Endodermal cell (in vitro differentiated cells): Measurements from ENCODE around the gene DIPK1B. TPM values are rescaled to one million over a fixed set of nuclear protein-coding genes. Genes with fewer than 3 reads are reported as not detected.
"Not testable (repeated sequence)": the region's sequence is repeated elsewhere in the genome, so short reads cannot be mapped to it uniquely, and the experiment has no call there.

Experiments used
- DNase-seq: peaks from one replicate; pipeline ENCODE4 v3.0.0-alpha.2; 2017
- H3K27ac ChIP-seq: 2 replicates; pipeline ENCODE4 v1.5.1; 2013; ENCODE audit warnings: mild to moderate bottlenecking, low read depth, low read length, moderate library complexity
- H3K27me3 ChIP-seq: 2 replicates; pipeline ENCODE4 v1.6.1; 2013; ENCODE audit warnings: mild to moderate bottlenecking, low read length, moderate library complexity; ENCODE audit not compliant: insufficient read depth, control insufficient read depth, poor library complexity, severe bottlenecking
- H3K36me3 ChIP-seq: 2 replicates; pipeline ENCODE4 v1.7.0; 2013; ENCODE audit warnings: mild to moderate bottlenecking, low read length, moderate library complexity; ENCODE audit not compliant: control insufficient read depth, insufficient read depth
- H3K4me1 ChIP-seq: one replicate; pipeline ENCODE4 v1.7.0; 2013; ENCODE audit warnings: low read length; ENCODE audit not compliant: control insufficient read depth, insufficient read depth
- H3K4me3 ChIP-seq: 2 replicates; pipeline ENCODE4 v1.5.1; 2013; ENCODE audit warnings: mild to moderate bottlenecking, low read length, moderate library complexity
- H3K9ac ChIP-seq: 2 replicates; pipeline ENCODE4 v1.6.1; 2013; ENCODE audit warnings: mild to moderate bottlenecking, low read length, moderate library complexity; ENCODE audit not compliant: poor library complexity, severe bottlenecking; ENCODE audit errors: extremely low read depth
- H3K9me3 ChIP-seq: 2 replicates; pipeline ENCODE4 v1.6.1; 2013; ENCODE audit warnings: mild to moderate bottlenecking, low read length, moderate library complexity; ENCODE audit not compliant: control insufficient read depth
- H3K27ac Mint-ChIP-seq: 2 replicates; pipeline ENCODE4 v1.8.0; 2020; ENCODE audit warnings: mixed read lengths
- H3K27me3 Mint-ChIP-seq: 2 replicates; pipeline ENCODE4 v1.8.0; 2021; ENCODE audit warnings: mild to moderate bottlenecking, mixed read lengths; ENCODE audit not compliant: insufficient read depth
- H3K36me3 Mint-ChIP-seq: 2 replicates; pipeline ENCODE4 v1.8.0; 2020; ENCODE audit warnings: low read depth, mixed read lengths
- H3K4me1 Mint-ChIP-seq: 2 replicates; pipeline ENCODE4 v1.8.0; 2020; ENCODE audit warnings: mixed read lengths
- H3K4me3 Mint-ChIP-seq: 2 replicates; pipeline ENCODE4 v1.8.0; 2020; ENCODE audit warnings: mild to moderate bottlenecking, moderate library complexity, mixed read lengths
- H3K9me3 Mint-ChIP-seq: 2 replicates; pipeline ENCODE4 v1.8.0; 2020; ENCODE audit warnings: mild to moderate bottlenecking, mixed read lengths
- CTCF ChIP-seq: fragments of 200-600 bp; sonication (generic); conservative IDR thresholded peaks from 2 replicates; pipeline ENCODE4 v1.5.0; 2021; ENCODE audit warnings: antibody characterized with exemption, mild to moderate bottlenecking
- WGBS, 2 experiments: methylation state at CpG; one replicate each; pipeline versions ENCODE4 v1.1.5 to v1.1.7; 2013; ENCODE audit warnings: missing lambda C conversion rate in 2 of 2, mixed read lengths in 1 of 2; ENCODE audit not compliant: insufficient coverage in 1 of 2, insufficient read length in 1 of 2; 5-methylcytosine and 5-hydroxymethylcytosine counted together
- total RNA-seq, 2 donors: library from RNA; stranded (reverse); fragmentation: NEBNext Ultra II Directional in 1 of 2; extraction: Animal tissue kit (Norgen Biotek cat#: 25700) in 1 of 2; gene quantifications; 2 replicates in 1 of 2; 3 replicates in 1 of 2; pipeline ENCODE4 v1.2.1, GENCODE V29; 2021

DIPK1B gene
- total RNA-seq, 2 donors from 2014 or later: 35.1 to 45.4 TPM

- Mint-ChIP-seq H3K27ac (no peak overlapping the region), H3K9me3 (no peaks in the 10 kb centered on the region), H3K27me3 (peaks cover 12% of the 10 kb centered on the region), H3K36me3 (no peaks in the 10 kb centered on the region), H3K4me3 (peak overlapping the region; percentile 55), H3K4me1 (peaks cover 2% of the 10 kb centered on the region)
- no peak for DNase-seq
- Histone ChIP-seq H3K36me3 (no peaks in the 10 kb centered on the region), H3K27me3 (peaks cover 17% of the 10 kb centered on the region), H3K4me3 (no peak overlapping the region), H3K9me3 (no peaks in the 10 kb centered on the region), H3K9ac (no peak overlapping the region), H3K27ac (no peak overlapping the region), H3K4me1 (no peaks in the 10 kb centered on the region)
- 87 to 91% methylated on average over 6 to 7 of the region's 7 CpGs for WGBS, 2 experiments
- no peak for TF ChIP-seq CTCF
These were observed 1.8 kb upstream of the DIPK1B start for GRCh38 chr9:136710543-136710942.

GRCh38 chr9:136711219-136711648 is 1.1 kb upstream of the DIPK1B start:
- not testable (repeated sequence) for H3K36me3 ChIP-seq, H3K9me3 Mint-ChIP-seq, H3K9ac ChIP-seq, DNase-seq, H3K27ac ChIP-seq, H3K4me1 Mint-ChIP-seq, H3K9me3 ChIP-seq, H3K27ac Mint-ChIP-seq, H3K4me1 ChIP-seq, H3K36me3 Mint-ChIP-seq
- Mint-ChIP-seq H3K27me3 (peaks cover 10% of the 10 kb centered on the region), H3K4me3 (peak overlapping the region; percentile 55)
- peaks cover 17% of the 10 kb centered on the region for H3K27me3 ChIP-seq
- H3K4me3 ChIP-seq: peak overlapping the region; percentile 81
- 93 to 96% methylated on average over 2 to 4 of the region's 4 CpGs for WGBS, 2 experiments

GRCh38 chr9:136712690-136713544 is 545 bp downstream of the DIPK1B start:
- peaks cover 5% of the 10 kb centered on the region for H3K36me3 Mint-ChIP-seq
- no peaks in the 10 kb centered on the region for H3K9me3 Mint-ChIP-seq
- peaks cover 17% of the 10 kb centered on the region for H3K27me3 ChIP-seq
- H3K27me3 Mint-ChIP-seq: peaks cover 10% of the 10 kb centered on the region
- peaks cover 2% of the 10 kb centered on the region for H3K4me1 Mint-ChIP-seq
- TF ChIP-seq CTCF: no peak
- 10 to 17% methylated on average over 18 to 56 of the region's 56 CpGs for WGBS, 2 experiments
- H3K9me3 ChIP-seq: no peaks in the 10 kb centered on the region
- peak overlapping the region; percentile 58 for H3K4me3 Mint-ChIP-seq
- H3K27ac Mint-ChIP-seq: no peak overlapping the region
- H3K4me3 ChIP-seq: peak overlapping the region; percentile 79
- no peaks in the 10 kb centered on the region for H3K36me3 ChIP-seq
- H3K27ac ChIP-seq: no peak overlapping the region
- DNase-seq: peak; percentile 68
- H3K9ac ChIP-seq: peak overlapping the region; percentile 44
- H3K4me1 ChIP-seq: no peaks in the 10 kb centered on the region
